H1 (cell line): Measurements from ENCODE around the gene TNP1. TPM values are rescaled to one million over a fixed set of nuclear protein-coding genes. Genes with fewer than 3 reads are reported as not detected.

Experiments
- CTCF ChIA-PET: fragments of 300-600 bp; sonication (Branson Sonifier 250); formaldehyde crosslinking; loops from one replicate; lab custom pipeline; 2021; ENCODE audit not compliant: partially characterized antibody; lab: Charles Lee
- POLR2A ChIA-PET: fragments of 300-600 bp; sonication (Branson Sonifier 250); formaldehyde crosslinking; loops from one replicate; lab custom pipeline; 2021; ENCODE audit warnings: inconsistent platforms; ENCODE audit not compliant: partially characterized antibody; lab: Charles Lee
- DNase-seq, 2 experiments: peaks; one replicate each; pipeline versions ENCODE4 v3.0.0 to v3.0.0-alpha.2; 2010 to 2022; ENCODE audit warnings: low spot score in 2 of 2, low read depth in 1 of 2, mixed read lengths in 1 of 2
- FAIRE-seq: peaks from 2 replicates; lab custom pipeline; 2011; peaks lifted over from hg19 to GRCh38; lab: Jason Lieb, UNC
- H2AFZ ChIP-seq: 2 replicates; pipeline ENCODE4 v1.8.1; 2012; ENCODE audit warnings: low read length, inconsistent platforms
- H2AK5ac ChIP-seq: 2 replicates; pipeline ENCODE4 v1.6.1; 2013; ENCODE audit warnings: low read depth, low read length
- H2BK120ac ChIP-seq: replicated peaks from 2 replicates; pipeline ENCODE3; 2013; ENCODE audit warnings: low read depth, low read length, inconsistent platforms
- H2BK12ac ChIP-seq: 2 replicates; pipeline ENCODE4 v1.6.1; 2013; ENCODE audit warnings: low read depth, low read length
- H2BK15ac ChIP-seq: 2 replicates; pipeline ENCODE4 v1.6.1; 2013; ENCODE audit warnings: low read length
- H2BK20ac ChIP-seq: 2 replicates; pipeline ENCODE4 v1.6.1; 2013; ENCODE audit warnings: low read length
- H2BK5ac ChIP-seq: 2 replicates; pipeline ENCODE4 v1.6.1; 2013; ENCODE audit warnings: low read depth, low read length
- H3K14ac ChIP-seq: 2 replicates; pipeline ENCODE4 v1.6.1; 2013; ENCODE audit warnings: inconsistent platforms; ENCODE audit not compliant: insufficient read length
- H3K18ac ChIP-seq: 2 replicates; pipeline ENCODE4 v1.6.1; 2013; ENCODE audit warnings: low read length; ENCODE audit errors: extremely low read depth
- H3K23ac ChIP-seq: 2 replicates; pipeline ENCODE4 v1.6.1; 2013; ENCODE audit warnings: inconsistent platforms; ENCODE audit not compliant: insufficient read length
- H3K23me2 ChIP-seq: 2 replicates; pipeline ENCODE4 v1.6.1; 2013; ENCODE audit warnings: low read depth, low read length
- H3K27ac ChIP-seq: 2 replicates; pipeline ENCODE4 v1.6.1; 2011; ENCODE audit warnings: low read depth, low read length, inconsistent platforms
- H3K27me3 ChIP-seq, 4 experiments: replicated peaks in 1 of 4; 1 replicate in 1 of 4; 2 replicates in 3 of 4; pipeline versions ENCODE4 v1.6.1 to v1.8.1; 2011 to 2013; ENCODE audit warnings: low read length in 3 of 4, mild to moderate bottlenecking in 3 of 4, inconsistent platforms in 2 of 4, mixed read lengths in 2 of 4, moderate library complexity in 1 of 4; ENCODE audit not compliant: control insufficient read depth in 3 of 4, insufficient read depth in 3 of 4; ENCODE audit errors: extremely low read depth in 1 of 4
- H3K36me3 ChIP-seq, 4 experiments: 2 replicates each; pipeline versions ENCODE4 v1.6.1 to v1.8.1; 2011 to 2013; ENCODE audit warnings: mild to moderate bottlenecking in 4 of 4, low read length in 3 of 4, moderate library complexity in 2 of 4, control low read depth in 1 of 4, inconsistent platforms in 1 of 4; ENCODE audit not compliant: insufficient read depth in 4 of 4, control insufficient read depth in 2 of 4
- H3K4ac ChIP-seq: replicated peaks from 2 replicates; pipeline ENCODE3; 2013; ENCODE audit warnings: low read length, low read depth, mixed read lengths, inconsistent platforms; ENCODE audit not compliant: insufficient read length
- H3K4me1 ChIP-seq, 4 experiments: replicated peaks in 1 of 4; 1 replicate in 1 of 4; 2 replicates in 3 of 4; pipeline versions ENCODE4 v1.6.1 to v1.8.1; 2011 to 2013; ENCODE audit warnings: low read length in 3 of 4, inconsistent platforms in 2 of 4, mixed read lengths in 1 of 4; ENCODE audit not compliant: insufficient read depth in 4 of 4, control insufficient read depth in 3 of 4
- H3K4me2 ChIP-seq, 2 experiments: 2 replicates each; pipeline versions ENCODE4 v1.6.1 to v1.8.1; 2011 to 2013; ENCODE audit warnings: low read depth in 2 of 2, low read length in 2 of 2, control low read depth in 1 of 2, inconsistent platforms in 1 of 2, mild to moderate bottlenecking in 1 of 2; ENCODE audit not compliant: insufficient read depth in 1 of 2
- H3K4me3 ChIP-seq, 4 experiments: fragments of 200-600, 300-600 bp in 1 of 4; sonication (generic), shearing (Covaris generic), sonication (Bioruptor Twin) in 1 of 4; 2 replicates each; pipeline versions ENCODE4 v1.5.1 to v1.8.1; 2011 to 2016; ENCODE audit warnings: low read length in 4 of 4, low read depth in 3 of 4, control low read depth in 2 of 4, inconsistent platforms in 2 of 4, mild to moderate bottlenecking in 2 of 4, mixed read lengths in 1 of 4, moderate library complexity in 1 of 4; ENCODE audit not compliant: insufficient read depth in 2 of 4; ENCODE audit errors: extremely low read depth in 1 of 4
- H3K56ac ChIP-seq: replicated peaks from 2 replicates; pipeline ENCODE3; 2013; ENCODE audit warnings: low read depth, mild to moderate bottlenecking, mixed read lengths, low read length, inconsistent platforms; ENCODE audit not compliant: insufficient read length
- H3K79me1 ChIP-seq: 2 replicates; pipeline ENCODE4 v1.6.1; 2013; ENCODE audit warnings: low read depth, low read length, control low read depth
- H3K79me2 ChIP-seq, 2 experiments: 2 replicates each; pipeline versions ENCODE4 v1.6.1 to v1.8.1; 2012 to 2013; ENCODE audit warnings: low read length in 2 of 2, mild to moderate bottlenecking in 2 of 2, inconsistent platforms in 1 of 2; ENCODE audit not compliant: insufficient read depth in 2 of 2, control insufficient read depth in 1 of 2
- H3K9ac ChIP-seq, 4 experiments: replicated peaks in 1 of 4; 1 replicate in 1 of 4; 2 replicates in 3 of 4; pipeline versions ENCODE4 v1.6.1 to v1.8.1; 2011 to 2013; ENCODE audit warnings: low read depth in 3 of 4, low read length in 3 of 4, control low read depth in 2 of 4, mild to moderate bottlenecking in 2 of 4, moderate library complexity in 2 of 4, inconsistent platforms in 1 of 4; ENCODE audit errors: extremely low read depth in 1 of 4
- H3K9me3 ChIP-seq, 2 experiments: 2 replicates each; pipeline versions ENCODE4 v1.6.1 to v1.8.1; 2012 to 2013; ENCODE audit warnings: mild to moderate bottlenecking in 2 of 2, moderate library complexity in 2 of 2, control low read depth in 1 of 2, inconsistent platforms in 1 of 2, low read depth in 1 of 2, low read length in 1 of 2, mixed read lengths in 1 of 2; ENCODE audit not compliant: insufficient read depth in 2 of 2
- H4K20me1 ChIP-seq, 2 experiments: replicated peaks in 1 of 2; 2 replicates each; pipeline versions ENCODE3 to v1.8.1; 2011 to 2013; ENCODE audit warnings: inconsistent platforms in 2 of 2, low read length in 2 of 2, mild to moderate bottlenecking in 1 of 2; ENCODE audit not compliant: insufficient read depth in 2 of 2, control insufficient read depth in 1 of 2
- H4K5ac ChIP-seq: 2 replicates; pipeline ENCODE4 v1.6.1; 2013; ENCODE audit warnings: low read length, low read depth, mixed read lengths, inconsistent platforms; ENCODE audit not compliant: insufficient read length
- H4K8ac ChIP-seq: 2 replicates; pipeline ENCODE4 v1.8.0; 2013; ENCODE audit warnings: mild to moderate bottlenecking, moderate library complexity, low read length, inconsistent platforms; ENCODE audit not compliant: insufficient read depth; ENCODE audit errors: extremely low read depth
- H4K91ac ChIP-seq: replicated peaks from 2 replicates; pipeline ENCODE3; 2013; ENCODE audit warnings: low read length, mixed read lengths, inconsistent platforms; ENCODE audit not compliant: insufficient read length
- CBX5 ChIP-seq: fragments of 300-800, 300-1000 bp; sonication (generic); IDR thresholded peaks from 2 replicates; pipeline ENCODE4 v1.7.1; 2016; ENCODE audit warnings: antibody characterized with exemption, low read length, low read depth
- CEBPB ChIP-seq: IDR thresholded peaks from 2 replicates; pipeline ENCODE4 v1.6.1; 2012; ENCODE audit warnings: low read depth, low read length
- E2F6 ChIP-seq: IDR thresholded peaks from 2 replicates; pipeline ENCODE4 v1.6.1; 2012; ENCODE audit warnings: inconsistent platforms
- FOSL1 ChIP-seq: IDR thresholded peaks from 2 replicates; pipeline ENCODE4 v1.6.1; 2011; ENCODE audit warnings: mild to moderate bottlenecking, low read depth, low read length, moderate library complexity; ENCODE audit not compliant: insufficient read depth
- HDAC2 ChIP-seq, 2 experiments: fragments of 300-600 bp in 1 of 2; sonication (generic) in 1 of 2; IDR thresholded peaks; 2 replicates each; pipeline ENCODE4 v1.6.1; 2011 to 2012; ENCODE audit warnings: low read depth in 2 of 2, low read length in 2 of 2, mild to moderate bottlenecking in 2 of 2, moderate library complexity in 2 of 2, borderline replicate concordance in 1 of 2, inconsistent platforms in 1 of 2
- MAX ChIP-seq: IDR thresholded peaks from 2 replicates; pipeline ENCODE4 v1.6.1; 2012; ENCODE audit warnings: inconsistent platforms
- RBBP5 ChIP-seq: IDR thresholded peaks from 2 replicates; pipeline ENCODE4 v1.7.1; 2012; ENCODE audit warnings: low read depth, mild to moderate bottlenecking, inconsistent platforms, low read length, moderate library complexity, borderline replicate concordance
- RNF2 ChIP-seq: fragments of 200-900, 300-1000 bp; sonication (generic); IDR thresholded peaks from 2 replicates; pipeline ENCODE4 v1.7.1; 2016; ENCODE audit warnings: borderline replicate concordance, low read depth, mild to moderate bottlenecking, antibody characterized with exemption, low read length; ENCODE audit not compliant: poor library complexity, severe bottlenecking; ENCODE audit errors: missing control alignments
- SIN3A ChIP-seq, 2 experiments: IDR thresholded peaks in 1 of 2; conservative IDR thresholded peaks in 1 of 2; 2 replicates each; pipeline ENCODE4 v1.6.1; 2011 to 2012; ENCODE audit warnings: low read length in 2 of 2, improper control_type of control experiment in 1 of 2, low read depth in 1 of 2, mild to moderate bottlenecking in 1 of 2
- SP2 ChIP-seq: IDR thresholded peaks from 2 replicates; pipeline ENCODE4 v1.6.1; 2012; ENCODE audit warnings: mild to moderate bottlenecking, low read length, inconsistent platforms
- TEAD4 ChIP-seq: IDR thresholded peaks from 2 replicates; pipeline ENCODE4 v1.6.1; 2012; ENCODE audit warnings: low read depth, low read length, inconsistent platforms, mixed read lengths
- WGBS, 2 experiments: shearing (Covaris generic) in 1 of 2; methylation state at CpG; one replicate each; pipeline versions ENCODE4 v1.1.6 to v1.1.7; 2013 to 2015; ENCODE audit warnings: low lambda C conversion rate in 2 of 2, mixed read lengths in 2 of 2, inconsistent platforms in 1 of 2, low coverage in 1 of 2, missing lambda C conversion rate in 1 of 2; ENCODE audit not compliant: insufficient replicate concordance in 2 of 2, insufficient coverage in 1 of 2, insufficient read length in 1 of 2; ENCODE audit errors: extremely low coverage in 1 of 2, missing lambda C conversion rate in 1 of 2; 5-methylcytosine and 5-hydroxymethylcytosine counted together
- polyA plus RNA-seq, 7 experiments: library from polyadenylated mRNA; depleted of rRNA in 3 of 7; stranded (reverse) in 5 of 7; unstranded in 2 of 7; fragments of >200 nt in 5 of 7; fragments of 200-250 nt in 2 of 7; gene quantifications; 1 replicate in 5 of 7; 2 replicates in 1 of 7; 4 replicates in 1 of 7; pipeline versions ENCODE4 v1.2.1 to v1.2.3, GENCODE V29; 2011 to 2013; ENCODE audit warnings: missing spikeins in 2 of 7, mixed read lengths in 2 of 7
- total RNA-seq: library from RNA; stranded (reverse); fragmentation: NEBNext Ultra II Directional; extraction: Animal tissue kit (Norgen Biotek cat#: 25700); gene quantifications from 2 replicates; pipeline ENCODE4 v1.2.1, GENCODE V29; 2021

TNP1 gene
- total and polyA plus RNA-seq, 2 of the 8 experiments (the other 6 are each of a cell fraction or from before 2014, with no cell fraction given) = not detected

- H3K9ac ChIP-seq = no peak overlapping the region
- H3K79me2 ChIP-seq = no peaks in the 10 kb centered on the region
- H3K4ac ChIP-seq = no peak overlapping the region
- TF ChIP-seq MAX (no peak), SP2 (no peak), FOSL1 (no peak), CEBPB (no peak), RBBP5 (no peak), HDAC2 (IDR thresholded peaks at IDR 0.05; ENCODE audit: borderline replicate concordance in 1 of 2, low read depth in 2 of 2, low read length in 2 of 2) (no peak), E2F6 (no peak), RNF2 (no peak), CBX5 (no peak), TEAD4 (no peak), SIN3A (conservative IDR thresholded peaks at IDR 0.05 in 1 of 2, IDR thresholded peaks at IDR 0.05 in 1 of 2; ENCODE audit: low read depth in 1 of 2, low read length in 2 of 2) (no peak)
Observed at GRCh38 chr2:216858312-216858711, 1.6 kb downstream of the TNP1 start.

More at GRCh38 chr2:216858312-216858711, 1.6 kb downstream of the TNP1 start:
- no peak overlapping the region for H2AK5ac ChIP-seq
- peaks cover 0 to 2% (median 0%) of the 10 kb centered on the region in 4 experiments; a peak in 1 of 7 replicates for H3K4me1 ChIP-seq
- POLR2A ChIA-PET = no interaction called here
- H3K27me3 ChIP-seq = no peaks in the 10 kb centered on the region
- no peak overlapping the region for H2BK120ac ChIP-seq
- H3K56ac ChIP-seq = no peak overlapping the region
- no peak overlapping the region for H2BK15ac ChIP-seq
- no peak overlapping the region for H3K14ac ChIP-seq
- WGBS, 2 experiments = 84% methylated on average over 3 of the region's 3 CpGs; no CpG with 5 or more reads in 1 of the 2 experiments
- H4K8ac ChIP-seq = no peak overlapping the region
- H3K18ac ChIP-seq = no peak overlapping the region
- no peaks in the 10 kb centered on the region for H3K23me2 ChIP-seq
- H2AFZ ChIP-seq = no peak overlapping the region
- no peaks in the 10 kb centered on the region for H4K20me1 ChIP-seq
- FAIRE-seq (no peak), DNase-seq (no peak)
- no peak overlapping the region for H3K4me2 ChIP-seq
- H3K27ac ChIP-seq = no peak overlapping the region
- H2BK12ac ChIP-seq = no peak overlapping the region
- no peaks in the 10 kb centered on the region for H3K36me3 ChIP-seq
- no peaks in the 10 kb centered on the region for H3K79me1 ChIP-seq
- no peak overlapping the region for H4K91ac ChIP-seq
- H4K5ac ChIP-seq = no peak overlapping the region
- CTCF ChIA-PET = interaction anchor here (0.6 to 1.1 kb wide), 3 partner anchors 14 to 924 kb away, joined by 3 to 4 read pairs (median 3); no protein-coding TSS in a partner anchor
- H2BK5ac ChIP-seq = no peak overlapping the region
- H3K23ac ChIP-seq = no peak overlapping the region
- no peak overlapping the region for H3K4me3 ChIP-seq
- no peaks in the 10 kb centered on the region for H3K9me3 ChIP-seq
- H2BK20ac ChIP-seq = no peak overlapping the region
